ENCODE measurements around the gene C1QA.

DNA sequence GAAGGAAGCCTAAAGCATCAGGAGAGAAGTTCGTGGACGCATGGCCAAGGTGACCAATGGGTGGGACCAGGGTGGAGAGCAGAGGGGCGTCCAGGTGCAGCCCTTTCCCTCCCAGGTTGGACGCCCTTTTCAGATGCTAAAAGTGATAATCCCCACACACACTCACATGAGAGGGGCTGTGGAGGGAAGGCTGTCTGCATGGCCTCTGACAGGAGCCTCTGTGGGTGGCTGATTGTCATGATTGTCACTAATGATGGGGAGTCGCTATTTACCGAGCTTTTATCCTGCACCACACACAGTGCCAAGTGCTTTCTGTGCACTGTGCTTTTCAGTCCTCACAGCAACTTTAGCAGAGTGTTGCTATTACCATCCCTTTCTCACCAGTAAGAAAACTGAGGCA is 27.1 kb upstream of the C1QA start:
- TF ChIP-seq RCOR1 (IDR thresholded peaks at IDR 0.05; ENCODE audit: insufficient replicate concordance, low read length) (no peak), FOS (IDR thresholded peaks at IDR 0.05; ENCODE audit: low read depth, low read length) (no peak)
- TF ChIP-seq, protein P1, sequence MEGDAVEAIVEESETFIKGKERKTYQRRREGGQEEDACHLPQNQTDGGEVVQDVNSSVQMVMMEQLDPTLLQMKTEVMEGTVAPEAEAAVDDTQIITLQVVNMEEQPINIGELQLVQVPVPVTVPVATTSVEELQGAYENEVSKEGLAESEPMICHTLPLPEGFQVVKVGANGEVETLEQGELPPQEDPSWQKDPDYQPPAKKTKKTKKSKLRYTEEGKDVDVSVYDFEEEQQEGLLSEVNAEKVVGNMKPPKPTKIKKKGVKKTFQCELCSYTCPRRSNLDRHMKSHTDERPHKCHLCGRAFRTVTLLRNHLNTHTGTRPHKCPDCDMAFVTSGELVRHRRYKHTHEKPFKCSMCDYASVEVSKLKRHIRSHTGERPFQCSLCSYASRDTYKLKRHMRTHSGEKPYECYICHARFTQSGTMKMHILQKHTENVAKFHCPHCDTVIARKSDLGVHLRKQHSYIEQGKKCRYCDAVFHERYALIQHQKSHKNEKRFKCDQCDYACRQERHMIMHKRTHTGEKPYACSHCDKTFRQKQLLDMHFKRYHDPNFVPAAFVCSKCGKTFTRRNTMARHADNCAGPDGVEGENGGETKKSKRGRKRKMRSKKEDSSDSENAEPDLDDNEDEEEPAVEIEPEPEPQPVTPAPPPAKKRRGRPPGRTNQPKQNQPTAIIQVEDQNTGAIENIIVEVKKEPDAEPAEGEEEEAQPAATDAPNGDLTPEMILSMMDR (conservative IDR thresholded peaks at IDR 0.05; ENCODE audit: low read depth, low read length): no peak

Data from IMR-90 (cell line).